PC-3 (cell line): ENCODE data around the gene FAM135A.

Experiments
- EZH2 ChIP-seq: fragments of 300-600 bp; sonication (generic); IDR thresholded peaks from one replicate; pipeline ENCODE4 v1.6.1; 2017; ENCODE audit warnings: antibody characterized with exemption, mild to moderate bottlenecking, low read length; ENCODE audit not compliant: unreplicated experiment
- TF ChIP-seq, protein P1 (sequence below): fragments of 300-600 bp; sonication (generic); conservative IDR thresholded peaks from 2 replicates; pipeline ENCODE4 v1.5.1; 2017; ENCODE audit warnings: antibody characterized with exemption, low read depth, mild to moderate bottlenecking, low read length

DNA sequence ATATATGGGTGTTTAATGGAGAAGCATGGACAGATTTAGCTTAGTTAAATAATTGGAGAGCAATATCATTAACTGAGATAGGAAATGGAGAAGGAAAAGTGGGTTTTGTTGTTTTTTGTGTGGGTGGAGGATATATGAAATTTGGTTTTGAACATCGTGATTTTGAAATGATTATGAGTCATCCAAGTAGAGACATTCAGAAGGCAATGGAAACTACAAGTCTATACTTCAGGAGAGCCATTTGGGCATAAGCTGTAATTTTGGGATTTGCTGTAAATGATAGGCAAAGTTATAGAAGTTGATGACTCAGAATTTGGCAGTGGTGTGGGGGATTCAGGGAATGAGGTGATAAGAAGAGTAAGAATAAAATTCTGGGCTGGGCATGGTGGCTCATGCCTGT, 27.4 kb upstream of the FAM135A start:
- TF ChIP-seq, protein P1, sequence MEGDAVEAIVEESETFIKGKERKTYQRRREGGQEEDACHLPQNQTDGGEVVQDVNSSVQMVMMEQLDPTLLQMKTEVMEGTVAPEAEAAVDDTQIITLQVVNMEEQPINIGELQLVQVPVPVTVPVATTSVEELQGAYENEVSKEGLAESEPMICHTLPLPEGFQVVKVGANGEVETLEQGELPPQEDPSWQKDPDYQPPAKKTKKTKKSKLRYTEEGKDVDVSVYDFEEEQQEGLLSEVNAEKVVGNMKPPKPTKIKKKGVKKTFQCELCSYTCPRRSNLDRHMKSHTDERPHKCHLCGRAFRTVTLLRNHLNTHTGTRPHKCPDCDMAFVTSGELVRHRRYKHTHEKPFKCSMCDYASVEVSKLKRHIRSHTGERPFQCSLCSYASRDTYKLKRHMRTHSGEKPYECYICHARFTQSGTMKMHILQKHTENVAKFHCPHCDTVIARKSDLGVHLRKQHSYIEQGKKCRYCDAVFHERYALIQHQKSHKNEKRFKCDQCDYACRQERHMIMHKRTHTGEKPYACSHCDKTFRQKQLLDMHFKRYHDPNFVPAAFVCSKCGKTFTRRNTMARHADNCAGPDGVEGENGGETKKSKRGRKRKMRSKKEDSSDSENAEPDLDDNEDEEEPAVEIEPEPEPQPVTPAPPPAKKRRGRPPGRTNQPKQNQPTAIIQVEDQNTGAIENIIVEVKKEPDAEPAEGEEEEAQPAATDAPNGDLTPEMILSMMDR, result no peak
- no peak for TF ChIP-seq EZH2
